DND-41 (cell line): Measurements from ENCODE around the gene TEAD1.

Source experiments
- ATAC-seq: fragments of 200-7000 bp; cut with Tn5 transposase; 3 replicates; pipeline ENCODE4 v1.9.1; 2021; ENCODE audit warnings: low read depth; ENCODE audit not compliant: insufficient read depth
- DNase-seq: peaks from one replicate; pipeline ENCODE4 v3.0.0-alpha.2; 2020
- H2AFZ ChIP-seq: 2 replicates; pipeline ENCODE4 v1.6.0; 2012; ENCODE audit warnings: low read depth, low read length
- H3K27ac ChIP-seq: 2 replicates; pipeline ENCODE4 v1.5.1; 2012; ENCODE audit warnings: low read length, inconsistent platforms
- H3K27me3 ChIP-seq: fragments of 200-600 bp; sonication (generic); 2 replicates; pipeline ENCODE4 v1.6.0; 2012; ENCODE audit warnings: low read length, mild to moderate bottlenecking, inconsistent platforms; ENCODE audit not compliant: insufficient read depth, poor library complexity
- H3K36me3 ChIP-seq: 2 replicates; pipeline ENCODE4 v1.5.1; 2012; ENCODE audit warnings: low read length, inconsistent platforms; ENCODE audit not compliant: insufficient read depth
- H3K4me1 ChIP-seq: 2 replicates; pipeline ENCODE4 v1.5.1; 2012; ENCODE audit warnings: mild to moderate bottlenecking, low read length; ENCODE audit not compliant: insufficient read depth
- H3K4me2 ChIP-seq: 2 replicates; pipeline ENCODE4 v1.6.0; 2012; ENCODE audit warnings: mild to moderate bottlenecking, moderate library complexity, low read length, inconsistent platforms; ENCODE audit not compliant: insufficient read depth
- H3K4me3 ChIP-seq, 2 experiments: fragments of 200-600 bp in 1 of 2; shearing (Covaris generic) in 1 of 2; 2 replicates each; pipeline ENCODE4 v1.5.1; 2012 to 2016; ENCODE audit warnings: inconsistent platforms in 2 of 2, low read length in 2 of 2, mild to moderate bottlenecking in 2 of 2, low read depth in 1 of 2, moderate library complexity in 1 of 2
- H3K79me2 ChIP-seq: 2 replicates; pipeline ENCODE4 v1.6.0; 2012; ENCODE audit warnings: low read length, inconsistent platforms; ENCODE audit not compliant: insufficient read depth
- H3K9ac ChIP-seq: 2 replicates; pipeline ENCODE4 v1.6.0; 2012; ENCODE audit warnings: low read depth, mild to moderate bottlenecking, inconsistent platforms, low read length, moderate library complexity
- H3K9me3 ChIP-seq: 2 replicates; pipeline ENCODE4 v1.5.1; 2012; ENCODE audit warnings: low read length, moderate library complexity, mild to moderate bottlenecking, inconsistent platforms; ENCODE audit not compliant: insufficient read depth, severe bottlenecking
- H4K20me1 ChIP-seq: 2 replicates; pipeline ENCODE4 v1.6.0; 2012; ENCODE audit warnings: low read length; ENCODE audit not compliant: insufficient read depth
- EZH2 ChIP-seq: IDR thresholded peaks from 3 replicates; pipeline ENCODE4 v1.6.1; 2012; ENCODE audit warnings: borderline replicate concordance, low read depth, mild to moderate bottlenecking, moderate library complexity, low read length, inconsistent platforms; ENCODE audit not compliant: severe bottlenecking
- TF ChIP-seq, protein P1 (sequence below): IDR thresholded peaks from 2 replicates; pipeline ENCODE4 v1.5.1; 2012; ENCODE audit warnings: borderline replicate concordance, low read length, moderate library complexity, mild to moderate bottlenecking; ENCODE audit not compliant: poor library complexity, severe bottlenecking; ENCODE audit errors: extremely low read depth

TEAD1 gene

GRCh38 chr11:12707500-12707880 is 33.3 kb downstream of the TEAD1 start:
- no peaks in the 10 kb centered on the region for H3K79me2 ChIP-seq
- DNase-seq = no peak

DNA sequence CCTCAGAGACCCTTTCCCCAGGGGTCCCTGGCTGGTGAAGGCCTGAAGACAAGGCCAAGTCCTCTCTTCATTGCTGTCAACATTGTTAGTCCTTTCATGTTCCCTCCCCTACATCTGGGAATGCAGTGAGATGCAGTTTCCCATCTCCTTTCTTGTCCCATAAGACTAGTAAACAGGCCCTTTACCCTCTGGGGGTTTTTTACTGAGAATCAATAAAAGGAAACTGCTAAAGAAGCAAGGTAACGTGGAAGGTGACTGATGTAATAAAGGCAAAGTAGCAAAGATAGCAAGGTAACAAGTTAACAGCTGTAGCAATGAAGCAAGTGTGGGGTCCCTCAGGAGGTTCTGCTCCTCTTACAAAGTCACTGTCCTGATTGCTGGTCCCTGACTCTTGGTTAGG is 37.3 kb downstream of the TEAD1 start:
- Histone ChIP-seq H3K4me2 (no peak overlapping the region), H3K27me3 (peaks cover 23% of the 10 kb centered on the region), H3K4me1 (no peaks in the 10 kb centered on the region), H3K9ac (no peak overlapping the region), H3K79me2 (no peaks in the 10 kb centered on the region), H3K27ac (no peak overlapping the region), H3K36me3 (no peaks in the 10 kb centered on the region), H3K4me3 (no peak overlapping the region), H3K9me3 (no peaks in the 10 kb centered on the region), H2AFZ (no peak overlapping the region), H4K20me1 (peaks cover 4% of the 10 kb centered on the region; the same call in 1 of the 2 replicates)
- ATAC-seq = no peak
- no peak for DNase-seq
- TF ChIP-seq, protein P1, sequence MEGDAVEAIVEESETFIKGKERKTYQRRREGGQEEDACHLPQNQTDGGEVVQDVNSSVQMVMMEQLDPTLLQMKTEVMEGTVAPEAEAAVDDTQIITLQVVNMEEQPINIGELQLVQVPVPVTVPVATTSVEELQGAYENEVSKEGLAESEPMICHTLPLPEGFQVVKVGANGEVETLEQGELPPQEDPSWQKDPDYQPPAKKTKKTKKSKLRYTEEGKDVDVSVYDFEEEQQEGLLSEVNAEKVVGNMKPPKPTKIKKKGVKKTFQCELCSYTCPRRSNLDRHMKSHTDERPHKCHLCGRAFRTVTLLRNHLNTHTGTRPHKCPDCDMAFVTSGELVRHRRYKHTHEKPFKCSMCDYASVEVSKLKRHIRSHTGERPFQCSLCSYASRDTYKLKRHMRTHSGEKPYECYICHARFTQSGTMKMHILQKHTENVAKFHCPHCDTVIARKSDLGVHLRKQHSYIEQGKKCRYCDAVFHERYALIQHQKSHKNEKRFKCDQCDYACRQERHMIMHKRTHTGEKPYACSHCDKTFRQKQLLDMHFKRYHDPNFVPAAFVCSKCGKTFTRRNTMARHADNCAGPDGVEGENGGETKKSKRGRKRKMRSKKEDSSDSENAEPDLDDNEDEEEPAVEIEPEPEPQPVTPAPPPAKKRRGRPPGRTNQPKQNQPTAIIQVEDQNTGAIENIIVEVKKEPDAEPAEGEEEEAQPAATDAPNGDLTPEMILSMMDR = no peak
- TF ChIP-seq EZH2 = no peak

More at GRCh38 chr11:12707500-12707880, 33.3 kb downstream of the TEAD1 start:
- no peak overlapping the region for H3K27ac ChIP-seq
- no peak overlapping the region for H3K4me3 ChIP-seq
- no peak overlapping the region for H2AFZ ChIP-seq
- H3K4me2 ChIP-seq = no peak overlapping the region
- H3K36me3 ChIP-seq = no peaks in the 10 kb centered on the region
- H3K9me3 ChIP-seq = no peaks in the 10 kb centered on the region
- ATAC-seq = no peak
- TF ChIP-seq EZH2 = no peak
- TF ChIP-seq, protein P1 = no peak
- no peaks in the 10 kb centered on the region for H3K4me1 ChIP-seq
- peaks cover 27% of the 10 kb centered on the region for H3K27me3 ChIP-seq
- no peaks in the 10 kb centered on the region for H4K20me1 ChIP-seq
- H3K9ac ChIP-seq = no peak overlapping the region

DNA sequence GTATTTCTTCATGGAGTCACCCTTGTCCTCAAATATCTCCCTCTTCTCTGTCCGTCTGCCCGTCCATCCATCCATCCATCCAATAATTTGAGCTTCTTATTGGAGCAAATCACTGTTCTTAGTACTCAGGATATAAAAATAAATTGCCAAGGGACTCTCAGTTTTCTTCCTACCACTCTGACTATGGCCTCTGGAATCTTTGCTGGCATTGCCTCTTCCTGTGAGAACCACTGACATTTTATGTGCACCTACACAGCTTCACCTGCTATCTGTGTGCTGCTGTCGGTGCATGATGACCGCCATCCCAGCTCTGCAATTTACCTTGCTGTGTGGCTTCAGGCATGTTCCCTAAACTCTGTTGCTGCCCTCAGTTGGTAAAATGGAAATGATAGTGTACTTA is 37.9 kb downstream of the TEAD1 start:
- H3K36me3 ChIP-seq = no peaks in the 10 kb centered on the region
- peaks cover 4% of the 10 kb centered on the region; the same call in 1 of the 2 replicates for H4K20me1 ChIP-seq
- DNase-seq = no peak
- H3K4me2 ChIP-seq = no peak overlapping the region
- no peak overlapping the region for H3K9ac ChIP-seq
- no peaks in the 10 kb centered on the region for H3K79me2 ChIP-seq
- H3K9me3 ChIP-seq = no peaks in the 10 kb centered on the region
- no peak overlapping the region for H3K4me3 ChIP-seq
- TF ChIP-seq, protein P1 = no peak
- no peak for TF ChIP-seq EZH2
- H3K27me3 ChIP-seq = peaks cover 19% of the 10 kb centered on the region
- H3K4me1 ChIP-seq = no peaks in the 10 kb centered on the region
- no peak overlapping the region for H3K27ac ChIP-seq
- H2AFZ ChIP-seq = no peak overlapping the region
- ATAC-seq = no peak

DNA sequence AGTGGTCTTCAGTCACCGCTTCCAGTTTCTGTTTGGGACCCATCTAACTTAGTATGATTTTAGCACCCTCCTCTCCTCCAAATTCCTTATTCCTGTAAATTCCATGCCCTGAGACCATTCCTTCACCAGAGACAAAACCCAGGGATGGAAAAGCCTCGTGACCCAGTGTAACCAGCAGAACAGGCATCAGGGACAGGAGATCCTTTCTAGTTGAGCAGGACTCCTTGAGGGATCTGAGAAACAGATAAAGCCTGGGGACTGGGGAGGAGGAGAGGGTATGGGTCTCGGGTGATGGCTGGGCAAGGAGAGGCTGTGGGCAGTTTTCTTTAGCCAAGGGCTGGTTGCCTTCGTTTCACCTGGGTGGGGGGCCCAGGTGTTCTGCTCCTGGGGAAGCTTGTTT is 40.9 kb downstream of the TEAD1 start:
- H2AFZ ChIP-seq = no peak overlapping the region
- no peak for TF ChIP-seq EZH2
- TF ChIP-seq, protein P1 = no peak
- no peak overlapping the region for H3K4me2 ChIP-seq
- DNase-seq (no peak), ATAC-seq (no peak)
- no peaks in the 10 kb centered on the region for H3K9me3 ChIP-seq
- H3K9ac ChIP-seq = no peak overlapping the region
- no peaks in the 10 kb centered on the region for H3K79me2 ChIP-seq
- H3K27me3 ChIP-seq = peaks cover 19% of the 10 kb centered on the region
- no peak overlapping the region for H3K27ac ChIP-seq
- H3K36me3 ChIP-seq = no peaks in the 10 kb centered on the region
- peaks cover 8% of the 10 kb centered on the region for H4K20me1 ChIP-seq
- no peak overlapping the region for H3K4me3 ChIP-seq
- H3K4me1 ChIP-seq = peaks cover 21% of the 10 kb centered on the region
